GM21447 (cell line): ENCODE results near the gene NFIA.
A peak's percentile ranks its signal among the peaks of the same experiment; 100 is the strongest.

Source experiments
- ATAC-seq: cut with Tn5 transposase; IDR thresholded peaks from one replicate; pipeline ENCODE4 v1.9.1; 2021; ENCODE audit not compliant: unreplicated experiment

The NFIA gene

GRCh38 chr1:61289232-61290098 lies 207.1 kb downstream of the NFIA start:
- no peak for ATAC-seq

- ATAC-seq, result no peak
Measured at GRCh38 chr1:61290525-61290924, 208.2 kb downstream of the NFIA start.

- no peak for ATAC-seq
Measured at GRCh38 chr1:61293197-61293596, 210.8 kb downstream of the NFIA start.

GRCh38 chr1:61293986-61294504 lies 211.7 kb downstream of the NFIA start:
- ATAC-seq, result no peak

- ATAC-seq, result no peak
Measured at GRCh38 chr1:61294930-61295329, 212.6 kb downstream of the NFIA start.

GRCh38 chr1:61295818-61296537 lies 213.6 kb downstream of the NFIA start:
- no peak for ATAC-seq

GRCh38 chr1:61297887-61298286 lies 215.5 kb downstream of the NFIA start:
- no peak for ATAC-seq

- ATAC-seq, result no peak
Measured at GRCh38 chr1:61299463-61299862, 217.1 kb downstream of the NFIA start.

GRCh38 chr1:61300899-61301298 lies 218.5 kb downstream of the NFIA start:
- ATAC-seq, result no peak

GRCh38 chr1:61301824-61302657 lies 219.7 kb downstream of the NFIA start:
- ATAC-seq, result no peak

- ATAC-seq, result no peak
Measured at GRCh38 chr1:61307422-61308142, 225.2 kb downstream of the NFIA start.

GRCh38 chr1:61310057-61310456 lies 227.7 kb downstream of the NFIA start:
- ATAC-seq, result no peak

GRCh38 chr1:61310538-61310937 lies 228.2 kb downstream of the NFIA start:
- no peak for ATAC-seq

- ATAC-seq, result no peak
Measured at GRCh38 chr1:61313906-61314422, 231.6 kb downstream of the NFIA start.

GRCh38 chr1:61315011-61315410 lies 232.7 kb downstream of the NFIA start:
- no peak for ATAC-seq

GRCh38 chr1:61316493-61316892 lies 234.1 kb downstream of the NFIA start:
- ATAC-seq, result no peak

GRCh38 chr1:61318319-61319125 lies 236.2 kb downstream of the NFIA start:
- ATAC-seq, result peak; percentile 100

- ATAC-seq, result no peak
Measured at GRCh38 chr1:61320575-61320974, 238.2 kb downstream of the NFIA start.

GRCh38 chr1:61322008-61322744 lies 239.8 kb downstream of the NFIA start:
- no peak for ATAC-seq
